ENCODE data around the gene CSTPP1.
"Not testable (repeated sequence)": the region's sequence is repeated elsewhere in the genome, so short reads cannot be mapped to it uniquely, and the experiment has no call there.

- TF ChIP-seq CTCF (IDR thresholded peaks at IDR 0.05; ENCODE audit: low read length); EZH2 (IDR thresholded peaks at IDR 0.05; ENCODE audit: borderline replicate concordance, low read length): not testable (repeated sequence)
Measured at GRCh38 chr11:46992386-46992785, 55.8 kb downstream of the CSTPP1 start.

Data from OCI-LY1 (cell line).